Brain microvascular endothelial cell (primary cell): Measurements from ENCODE around the gene UNKL.

Experiments used
- DNase-seq: peaks from one replicate; pipeline ENCODE4 v3.0.0-alpha.2; 2020
- H3K27ac ChIP-seq: fragments of 250-450 bp; sonication (Bioruptor Pico); 2 replicates; pipeline ENCODE4 v1.5.1; 2020; ENCODE audit warnings: mild to moderate bottlenecking, moderate library complexity
- H3K27me3 ChIP-seq: fragments of 250-450 bp; sonication (Bioruptor Pico); replicated peaks from 2 replicates; pipeline ENCODE4 v1.5.1; 2020; ENCODE audit warnings: mild to moderate bottlenecking
- H3K36me3 ChIP-seq: fragments of 250-450 bp; sonication (Bioruptor Pico); replicated peaks from 2 replicates; pipeline ENCODE4 v1.5.1; 2020; ENCODE audit warnings: mild to moderate bottlenecking
- H3K4me3 ChIP-seq: 2 replicates; pipeline ENCODE4 v1.5.1; 2011; ENCODE audit warnings: low read depth, mild to moderate bottlenecking, control low read depth, low read length, moderate library complexity
- CTCF ChIP-seq: IDR thresholded peaks from 2 replicates; pipeline ENCODE4 v1.5.1; 2011; ENCODE audit warnings: low read depth, mild to moderate bottlenecking, moderate library complexity, low read length, control low read depth, inconsistent platforms; ENCODE audit errors: missing control alignments
- in situ Hi-C: cut with HindIII; loops from 2 replicates; pipeline ENCODE4 v1.10.0; 2017; ENCODE audit warnings: low sequenced_read_pairs, low pct_ligation_motif_present

The UNKL gene

GRCh38 chr16:1389762-1390161 is 24.7 kb downstream of the UNKL start:
- in situ Hi-C loops = no loop called here
- H3K36me3 ChIP-seq = no peaks in the 10 kb centered on the region
- no peaks in the 10 kb centered on the region for H3K27me3 ChIP-seq
- H3K4me3 ChIP-seq = no peak overlapping the region
- TF ChIP-seq CTCF = no peak
- no peak for DNase-seq
- H3K27ac ChIP-seq = no peak overlapping the region

- TF ChIP-seq CTCF = no peak
- in situ Hi-C loops = no loop called here
- Histone ChIP-seq H3K27ac (no peak overlapping the region), H3K4me3 (no peak overlapping the region), H3K36me3 (no peaks in the 10 kb centered on the region), H3K27me3 (no peaks in the 10 kb centered on the region)
- no peak for DNase-seq
Observed at GRCh38 chr16:1387331-1387730, 27.2 kb downstream of the UNKL start.

- Histone ChIP-seq H3K27me3 (no peaks in the 10 kb centered on the region), H3K27ac (no peak overlapping the region), H3K4me3 (no peak overlapping the region), H3K36me3 (no peaks in the 10 kb centered on the region)
- DNase-seq = no peak
- TF ChIP-seq CTCF = no peak
- in situ Hi-C loops = no loop called here
Observed at GRCh38 chr16:1385232-1385631, 29.3 kb downstream of the UNKL start.

GRCh38 chr16:1383556-1383955 is 30.9 kb downstream of the UNKL start:
- DNase-seq = no peak
- no peak for TF ChIP-seq CTCF
- no peak overlapping the region for H3K27ac ChIP-seq
- H3K4me3 ChIP-seq = no peak overlapping the region
- no peaks in the 10 kb centered on the region for H3K27me3 ChIP-seq
- no peaks in the 10 kb centered on the region for H3K36me3 ChIP-seq
- in situ Hi-C loops = no loop called here

GRCh38 chr16:1381612-1382406 is 32.7 kb downstream of the UNKL start:
- TF ChIP-seq CTCF = no peak
- no peak for DNase-seq
- no peak overlapping the region for H3K27ac ChIP-seq
- H3K4me3 ChIP-seq = no peak overlapping the region
- H3K36me3 ChIP-seq = no peaks in the 10 kb centered on the region
- H3K27me3 ChIP-seq = no peaks in the 10 kb centered on the region
- in situ Hi-C loops = no loop called here

- Histone ChIP-seq H3K27ac (no peak overlapping the region), H3K4me3 (no peak overlapping the region), H3K36me3 (no peaks in the 10 kb centered on the region), H3K27me3 (no peaks in the 10 kb centered on the region)
- DNase-seq = no peak
- no peak for TF ChIP-seq CTCF
- in situ Hi-C loops = no loop called here
Observed at GRCh38 chr16:1380195-1380594, 34.3 kb downstream of the UNKL start.
